ENCODE data around the gene ITGB1BP1. TPM values are rescaled to one million over a fixed set of nuclear protein-coding genes. Genes with fewer than 3 reads are reported as not detected.

The ITGB1BP1 gene
- total and polyA plus RNA-seq, 9 donors, result 43.3 to 107 (median 84.7) TPM

GRCh38 chr2:9365498-9366019, 57.8 kb downstream of the ITGB1BP1 start:
- no peak overlapping the region for H3K27ac ChIP-seq (ENCODE audit: low read length)
- H3K4me3 ChIP-seq (ENCODE audit: low read length), result no peak overlapping the region
- peaks cover under 1% of the 10 kb centered on the region for H3K4me1 ChIP-seq (ENCODE audit: control insufficient read depth, insufficient read depth, low read length)
- no peaks in the 10 kb centered on the region for H3K27me3 ChIP-seq (ENCODE audit: control insufficient read depth, insufficient read depth, low read length)
- H3K9me3 ChIP-seq (replicated peaks; ENCODE audit: control insufficient read depth, low read depth, low read length), result no peaks in the 10 kb centered on the region
- 75% methylated on average over 7 of the region's 8 CpGs for WGBS (ENCODE audit: insufficient coverage)
- no peak for DNase-seq
- peaks cover 43% of the 10 kb centered on the region for H3K36me3 ChIP-seq (ENCODE audit: control insufficient read depth, insufficient read depth, low read length)

GRCh38 chr2:9364791-9365497, 58.4 kb downstream of the ITGB1BP1 start:
- no peak for DNase-seq
- no peaks in the 10 kb centered on the region for H3K9me3 ChIP-seq (replicated peaks; ENCODE audit: control insufficient read depth, low read depth, low read length)
- no peaks in the 10 kb centered on the region for H3K4me1 ChIP-seq (ENCODE audit: control insufficient read depth, insufficient read depth, low read length)
- H3K4me3 ChIP-seq (ENCODE audit: low read length), result no peak overlapping the region
- no peak overlapping the region for H3K27ac ChIP-seq (ENCODE audit: low read length)
- H3K36me3 ChIP-seq (ENCODE audit: control insufficient read depth, insufficient read depth, low read length), result peaks cover 45% of the 10 kb centered on the region
- no peaks in the 10 kb centered on the region for H3K27me3 ChIP-seq (ENCODE audit: control insufficient read depth, insufficient read depth, low read length)
- WGBS (ENCODE audit: insufficient coverage), result 11% methylated on average over 2 of the region's 4 CpGs

DNA sequence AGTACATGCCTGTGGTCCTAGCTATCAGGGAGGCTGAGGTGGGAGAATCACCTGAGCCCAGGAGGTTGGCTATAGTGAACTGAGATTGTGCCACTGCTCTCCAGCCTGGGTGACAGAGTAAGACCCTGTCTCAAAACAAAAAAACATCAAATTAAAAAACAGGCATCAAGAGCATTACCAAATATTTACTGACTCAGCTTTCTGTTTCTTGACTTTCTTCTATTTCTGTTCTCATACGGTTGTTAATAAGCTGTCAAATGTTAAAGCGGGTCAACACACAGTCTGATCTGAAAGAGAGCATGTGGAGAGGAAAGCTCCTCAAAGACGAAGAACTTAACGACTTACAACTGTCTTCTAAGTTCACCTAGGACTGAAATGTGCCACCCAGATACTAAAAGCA, 59.0 kb downstream of the ITGB1BP1 start:
- Histone ChIP-seq H3K9me3 (replicated peaks; ENCODE audit: control insufficient read depth, low read depth, low read length) (no peaks in the 10 kb centered on the region), H3K4me3 (ENCODE audit: low read length) (no peak overlapping the region), H3K4me1 (ENCODE audit: control insufficient read depth, insufficient read depth, low read length) (no peaks in the 10 kb centered on the region), H3K27me3 (ENCODE audit: control insufficient read depth, insufficient read depth, low read length) (no peaks in the 10 kb centered on the region), H3K27ac (ENCODE audit: low read length) (no peak overlapping the region), H3K36me3 (ENCODE audit: control insufficient read depth, insufficient read depth, low read length) (peaks cover 47% of the 10 kb centered on the region)
- no CpG with 5 or more reads among the region's 4 CpGs for WGBS (ENCODE audit: insufficient coverage)
- DNase-seq, result no peak

- no peaks in the 10 kb centered on the region for H3K9me3 ChIP-seq (replicated peaks; ENCODE audit: control insufficient read depth, low read depth, low read length)
- no peaks in the 10 kb centered on the region for H3K4me1 ChIP-seq (ENCODE audit: control insufficient read depth, insufficient read depth, low read length)
- H3K4me3 ChIP-seq (ENCODE audit: low read length), result no peak overlapping the region
- H3K27me3 ChIP-seq (ENCODE audit: control insufficient read depth, insufficient read depth, low read length), result no peaks in the 10 kb centered on the region
- no peak overlapping the region for H3K27ac ChIP-seq (ENCODE audit: low read length)
- peaks cover 54% of the 10 kb centered on the region for H3K36me3 ChIP-seq (ENCODE audit: control insufficient read depth, insufficient read depth, low read length)
- WGBS (ENCODE audit: insufficient coverage), result no CpG with 5 or more reads among the region's 2 CpGs
- DNase-seq, result no peak
Measured at GRCh38 chr2:9360701-9361100, 62.6 kb downstream of the ITGB1BP1 start.

GRCh38 chr2:9360110-9360509, 63.2 kb downstream of the ITGB1BP1 start:
- Histone ChIP-seq H3K4me1 (ENCODE audit: control insufficient read depth, insufficient read depth, low read length) (no peaks in the 10 kb centered on the region), H3K27me3 (ENCODE audit: control insufficient read depth, insufficient read depth, low read length) (no peaks in the 10 kb centered on the region), H3K4me3 (ENCODE audit: low read length) (no peak overlapping the region), H3K9me3 (replicated peaks; ENCODE audit: control insufficient read depth, low read depth, low read length) (no peaks in the 10 kb centered on the region), H3K36me3 (ENCODE audit: control insufficient read depth, insufficient read depth, low read length) (peaks cover 52% of the 10 kb centered on the region), H3K27ac (ENCODE audit: low read length) (no peak overlapping the region)
- WGBS (ENCODE audit: insufficient coverage), result no CpG with 5 or more reads among the region's 1 CpG
- DNase-seq, result no peak

DNA sequence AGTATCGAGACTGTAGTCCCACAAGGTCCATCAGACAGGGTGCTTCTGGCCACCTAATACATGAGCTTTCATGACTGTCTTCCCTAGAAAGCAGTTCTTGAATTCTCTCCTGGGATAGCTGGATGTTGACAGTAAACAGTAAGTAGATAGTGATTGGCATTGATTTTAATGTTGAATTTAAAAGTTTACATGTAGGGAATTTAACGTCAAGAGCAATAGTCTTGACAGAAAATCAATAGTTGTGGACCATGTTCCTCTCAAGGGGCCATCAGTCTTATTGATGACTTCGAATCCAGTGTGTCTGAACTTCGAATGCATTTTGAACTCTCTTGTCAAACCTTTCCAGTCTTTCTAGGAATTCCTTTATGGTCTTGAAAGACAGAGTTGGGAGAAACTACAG, 63.9 kb downstream of the ITGB1BP1 start:
- no peak for DNase-seq
- H3K4me3 ChIP-seq (ENCODE audit: low read length), result no peak overlapping the region
- H3K9me3 ChIP-seq (replicated peaks; ENCODE audit: control insufficient read depth, low read depth, low read length), result no peaks in the 10 kb centered on the region
- no peak overlapping the region for H3K27ac ChIP-seq (ENCODE audit: low read length)
- peaks cover 54% of the 10 kb centered on the region for H3K36me3 ChIP-seq (ENCODE audit: control insufficient read depth, insufficient read depth, low read length)
- 100% methylated on average over 1 of the region's 4 CpGs for WGBS (ENCODE audit: insufficient coverage)
- H3K27me3 ChIP-seq (ENCODE audit: control insufficient read depth, insufficient read depth, low read length), result no peaks in the 10 kb centered on the region
- H3K4me1 ChIP-seq (ENCODE audit: control insufficient read depth, insufficient read depth, low read length), result no peaks in the 10 kb centered on the region

DNA sequence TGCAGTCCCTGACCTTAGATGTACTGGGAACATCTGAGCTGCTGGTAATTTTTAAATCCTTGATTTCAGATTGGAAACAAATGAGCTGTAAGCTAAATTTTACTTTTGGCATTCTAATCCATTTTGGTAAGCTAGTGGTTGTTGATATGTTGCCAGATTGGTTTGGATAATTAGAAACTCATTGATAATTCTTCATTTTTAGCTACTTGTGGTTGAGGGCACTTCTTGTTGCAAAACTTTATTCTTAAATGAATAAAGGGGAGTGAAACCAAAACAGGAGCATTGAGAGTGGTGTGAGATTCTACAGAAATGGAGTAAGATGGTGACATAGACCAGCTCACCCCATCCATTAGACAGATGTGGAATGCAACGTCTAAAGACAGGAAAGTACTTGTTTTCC, 64.5 kb downstream of the ITGB1BP1 start:
- no peaks in the 10 kb centered on the region for H3K27me3 ChIP-seq (ENCODE audit: control insufficient read depth, insufficient read depth, low read length)
- H3K36me3 ChIP-seq (ENCODE audit: control insufficient read depth, insufficient read depth, low read length), result peaks cover 59% of the 10 kb centered on the region
- H3K9me3 ChIP-seq (replicated peaks; ENCODE audit: control insufficient read depth, low read depth, low read length), result no peaks in the 10 kb centered on the region
- no peak for DNase-seq
- no peak overlapping the region for H3K27ac ChIP-seq (ENCODE audit: low read length)
- no peak overlapping the region for H3K4me3 ChIP-seq (ENCODE audit: low read length)
- WGBS (ENCODE audit: insufficient coverage), result no CpG with 5 or more reads among the region's 1 CpG
- no peaks in the 10 kb centered on the region for H3K4me1 ChIP-seq (ENCODE audit: control insufficient read depth, insufficient read depth, low read length)

- Histone ChIP-seq H3K9me3 (replicated peaks; ENCODE audit: control insufficient read depth, low read depth, low read length) (no peaks in the 10 kb centered on the region), H3K36me3 (ENCODE audit: control insufficient read depth, insufficient read depth, low read length) (peaks cover 66% of the 10 kb centered on the region)
- 90% methylated on average over 10 of the region's 11 CpGs for WGBS (ENCODE audit: insufficient coverage)
Measured at GRCh38 chr2:9356261-9356660, 67.1 kb downstream of the ITGB1BP1 start.

GRCh38 chr2:9355716-9356115, 67.6 kb downstream of the ITGB1BP1 start:
- no peaks in the 10 kb centered on the region for H3K4me1 ChIP-seq (ENCODE audit: control insufficient read depth, insufficient read depth, low read length)
- H3K27me3 ChIP-seq (ENCODE audit: control insufficient read depth, insufficient read depth, low read length), result no peaks in the 10 kb centered on the region
- no peak for DNase-seq
- no peak overlapping the region for H3K4me3 ChIP-seq (ENCODE audit: low read length)
- H3K27ac ChIP-seq (ENCODE audit: low read length), result no peak overlapping the region
- peaks cover 72% of the 10 kb centered on the region for H3K36me3 ChIP-seq (ENCODE audit: control insufficient read depth, insufficient read depth, low read length)
- WGBS (ENCODE audit: insufficient coverage), result 85% methylated on average over 3 of the region's 4 CpGs
- no peaks in the 10 kb centered on the region for H3K9me3 ChIP-seq (replicated peaks; ENCODE audit: control insufficient read depth, low read depth, low read length)

More at GRCh38 chr2:9356261-9356660, 67.1 kb downstream of the ITGB1BP1 start:
- Histone ChIP-seq H3K4me3 (ENCODE audit: low read length) (no peak overlapping the region), H3K27ac (ENCODE audit: low read length) (no peak overlapping the region), H3K27me3 (ENCODE audit: control insufficient read depth, insufficient read depth, low read length) (no peaks in the 10 kb centered on the region), H3K4me1 (ENCODE audit: control insufficient read depth, insufficient read depth, low read length) (no peaks in the 10 kb centered on the region)
- DNase-seq, result no peak

GRCh38 chr2:9355270-9355669, 68.1 kb downstream of the ITGB1BP1 start:
- Histone ChIP-seq H3K9me3 (replicated peaks; ENCODE audit: control insufficient read depth, low read depth, low read length) (no peaks in the 10 kb centered on the region), H3K36me3 (ENCODE audit: control insufficient read depth, insufficient read depth, low read length) (peaks cover 75% of the 10 kb centered on the region), H3K4me1 (ENCODE audit: control insufficient read depth, insufficient read depth, low read length) (no peaks in the 10 kb centered on the region), H3K27me3 (ENCODE audit: control insufficient read depth, insufficient read depth, low read length) (no peaks in the 10 kb centered on the region), H3K27ac (ENCODE audit: low read length) (no peak overlapping the region), H3K4me3 (ENCODE audit: low read length) (no peak overlapping the region)
- WGBS (ENCODE audit: insufficient coverage), result no CpG with 5 or more reads among the region's 3 CpGs
- no peak for DNase-seq
